Measurements from ENCODE around the gene FAM83B. TPM values are rescaled to one million over a fixed set of nuclear protein-coding genes. Genes with fewer than 3 reads are reported as not detected.

Gene FAM83B
- total RNA-seq, 1 donor from 2014 or later, result not detected

- Histone ChIP-seq H3K4me3 (no peak overlapping the region), H3K4me1 (no peaks in the 10 kb centered on the region), H3K27me3 (no peaks in the 10 kb centered on the region), H3K27ac (no peak overlapping the region), H3K36me3 (no peaks in the 10 kb centered on the region), H3K9me3 (no peaks in the 10 kb centered on the region)
- no peak for DNase-seq (ENCODE audit: low spot score in 2 of 2)
- intact Hi-C loops (cut with DNase I), result no loop called here
- no peak for TF ChIP-seq CTCF (IDR thresholded peaks at IDR 0.05)
These were observed 46.3 kb downstream of the FAM83B start for GRCh38 chr6:54892831-54893230.

GRCh38 chr6:54893818-54894217, 47.2 kb downstream of the FAM83B start:
- DNase-seq (ENCODE audit: low spot score in 2 of 2), result no peak
- intact Hi-C loops (cut with DNase I), result no loop called here
- no peaks in the 10 kb centered on the region for H3K27me3 ChIP-seq

GRCh38 chr6:54896302-54896701, 49.7 kb downstream of the FAM83B start:
- no peak for TF ChIP-seq CTCF (IDR thresholded peaks at IDR 0.05)
- H3K9me3 ChIP-seq, result no peaks in the 10 kb centered on the region

More at GRCh38 chr6:54893818-54894217, 47.2 kb downstream of the FAM83B start:
- TF ChIP-seq CTCF (IDR thresholded peaks at IDR 0.05), result no peak
- Histone ChIP-seq H3K4me3 (no peak overlapping the region), H3K36me3 (no peaks in the 10 kb centered on the region), H3K27ac (no peak overlapping the region), H3K4me1 (no peaks in the 10 kb centered on the region), H3K9me3 (no peaks in the 10 kb centered on the region)

GRCh38 chr6:54897462-54898189, 51.1 kb downstream of the FAM83B start:
- H3K27ac ChIP-seq, result no peak overlapping the region
- intact Hi-C loops (cut with DNase I), result no loop called here
- no peak for DNase-seq (ENCODE audit: low spot score in 2 of 2)
- H3K27me3 ChIP-seq, result no peaks in the 10 kb centered on the region
- TF ChIP-seq CTCF (IDR thresholded peaks at IDR 0.05), result no peak
- no peaks in the 10 kb centered on the region for H3K36me3 ChIP-seq
- H3K9me3 ChIP-seq, result no peaks in the 10 kb centered on the region
- no peaks in the 10 kb centered on the region for H3K4me1 ChIP-seq
- no peak overlapping the region for H3K4me3 ChIP-seq

More at GRCh38 chr6:54896302-54896701, 49.7 kb downstream of the FAM83B start:
- intact Hi-C loops (cut with DNase I), result no loop called here
- no peaks in the 10 kb centered on the region for H3K4me1 ChIP-seq
- H3K36me3 ChIP-seq, result no peaks in the 10 kb centered on the region
- no peak overlapping the region for H3K4me3 ChIP-seq
- H3K27me3 ChIP-seq, result no peaks in the 10 kb centered on the region
- no peak for DNase-seq (ENCODE audit: low spot score in 2 of 2)
- no peak overlapping the region for H3K27ac ChIP-seq

- Histone ChIP-seq H3K4me3 (no peak overlapping the region), H3K36me3 (no peaks in the 10 kb centered on the region), H3K9me3 (no peaks in the 10 kb centered on the region), H3K4me1 (no peaks in the 10 kb centered on the region), H3K27me3 (no peaks in the 10 kb centered on the region), H3K27ac (no peak overlapping the region)
- intact Hi-C loops (cut with DNase I), result no loop called here
- no peak for DNase-seq (ENCODE audit: low spot score in 2 of 2)
- TF ChIP-seq CTCF (IDR thresholded peaks at IDR 0.05), result no peak
These were observed 52.2 kb downstream of the FAM83B start for GRCh38 chr6:54898767-54899166.
